Activated CD4-positive, alpha-beta T cell treated with anti-CD3 and anti-CD28 coated beads, Interleukin-2, amount 50 U/mL, for 16 hours (primary cell): ENCODE measurements around the gene ATRIP.

ENCODE experiments used
- DNase-seq: peaks from one replicate; pipeline ENCODE4 v3.0.0-alpha.2; 2020

The ATRIP gene

GRCh38 chr3:48410205-48411040 is 36.1 kb upstream of the ATRIP start:
- DNase-seq = no peak

- no peak for DNase-seq
Measured at GRCh38 chr3:48411041-48411588, 35.4 kb upstream of the ATRIP start.

- DNase-seq = no peak
Measured at GRCh38 chr3:48411606-48412374, 34.7 kb upstream of the ATRIP start.

GRCh38 chr3:48412375-48413001 is 34.0 kb upstream of the ATRIP start:
- DNase-seq = no peak

GRCh38 chr3:48413086-48413485 is 33.5 kb upstream of the ATRIP start:
- no peak for DNase-seq

GRCh38 chr3:48413611-48414010 is 32.9 kb upstream of the ATRIP start:
- no peak for DNase-seq

- no peak for DNase-seq
Measured at GRCh38 chr3:48414376-48415250, 31.9 kb upstream of the ATRIP start.

GRCh38 chr3:48415251-48415953 is 31.1 kb upstream of the ATRIP start:
- no peak for DNase-seq

- no peak for DNase-seq
Measured at GRCh38 chr3:48416091-48416505, 30.4 kb upstream of the ATRIP start.

GRCh38 chr3:48416546-48416945 is 30.0 kb upstream of the ATRIP start:
- DNase-seq = no peak

- no peak for DNase-seq
Measured at GRCh38 chr3:48417529-48418108, 28.9 kb upstream of the ATRIP start.

GRCh38 chr3:48418140-48418539 is 28.4 kb upstream of the ATRIP start:
- DNase-seq = no peak

GRCh38 chr3:48418651-48419050 is 27.9 kb upstream of the ATRIP start:
- no peak for DNase-seq

GRCh38 chr3:48419149-48419548 is 27.4 kb upstream of the ATRIP start:
- no peak for DNase-seq

- DNase-seq = no peak
Measured at GRCh38 chr3:48419597-48419996, 26.9 kb upstream of the ATRIP start.

GRCh38 chr3:48420561-48420960 is 26.0 kb upstream of the ATRIP start:
- no peak for DNase-seq

GRCh38 chr3:48422272-48422671 is 24.3 kb upstream of the ATRIP start:
- no peak for DNase-seq

- DNase-seq = no peak
Measured at GRCh38 chr3:48422681-48423080, 23.9 kb upstream of the ATRIP start.

- DNase-seq = no peak
Measured at GRCh38 chr3:48423241-48423882, 23.2 kb upstream of the ATRIP start.

GRCh38 chr3:48423883-48424695 is 22.4 kb upstream of the ATRIP start:
- no peak for DNase-seq
